HG03469 (cell line): ENCODE measurements around the gene HECTD1.
"Not testable (repeated sequence)": the region's sequence is repeated elsewhere in the genome, so short reads cannot be mapped to it uniquely, and the experiment has no call there.

Source experiments
- ATAC-seq: cut with Tn5 transposase; IDR thresholded peaks from one replicate; pipeline ENCODE4 v1.9.1; 2021; ENCODE audit warnings: mild to moderate bottlenecking, moderate library complexity, moderate number of reproducible peaks; ENCODE audit not compliant: unreplicated experiment

Gene HECTD1

DNA sequence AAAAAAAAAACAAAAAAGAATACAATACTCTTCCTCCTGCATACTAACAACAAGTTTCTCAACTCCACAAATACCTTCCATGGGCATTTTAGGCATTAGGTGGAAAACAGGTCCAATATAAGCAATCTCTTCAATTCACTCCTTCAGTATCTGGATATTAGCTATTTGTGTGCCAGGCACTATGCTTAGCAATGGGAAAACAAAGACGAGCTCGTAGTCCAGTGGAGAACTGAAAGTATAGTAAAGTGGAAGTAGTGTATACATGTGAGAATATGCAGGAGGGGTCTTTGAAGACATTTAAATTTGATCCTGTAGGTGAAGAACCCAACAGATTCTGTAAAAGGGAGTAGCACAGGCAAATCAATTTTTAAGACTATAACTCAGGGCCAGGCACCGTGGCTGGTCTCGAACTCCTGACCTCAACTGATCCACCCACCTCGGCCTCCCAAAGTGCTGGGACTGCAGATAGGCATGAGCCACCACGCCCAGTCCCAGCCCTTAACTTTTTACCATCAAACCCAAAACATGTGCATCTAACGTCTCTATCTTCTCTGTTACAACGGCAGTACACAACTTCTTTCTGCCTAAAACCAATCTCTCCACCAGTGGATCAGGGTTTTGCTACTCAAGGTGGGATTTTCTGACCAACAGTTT, 10.6 kb downstream of the HECTD1 start:
- no peak for ATAC-seq

DNA sequence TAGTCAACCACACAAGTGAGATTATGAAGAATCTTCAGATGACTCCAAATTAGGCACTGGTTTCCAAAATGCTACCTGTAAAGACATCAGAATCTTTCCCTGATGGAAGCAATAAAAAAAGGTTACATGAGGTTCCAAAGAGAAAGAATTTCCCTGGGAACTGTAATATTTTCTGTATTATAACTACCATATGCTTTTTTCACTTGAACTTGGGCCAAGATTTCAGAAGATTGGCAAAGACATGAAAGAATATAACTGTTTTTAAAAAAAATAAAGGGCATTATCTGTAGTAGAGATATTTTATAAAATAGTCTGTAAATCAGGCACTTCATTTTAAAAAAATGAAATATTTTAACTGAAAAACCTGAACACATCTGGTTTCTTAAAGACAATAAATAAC, 12.9 kb downstream of the HECTD1 start:
- no peak for ATAC-seq

GRCh38 chr14:31194095-31194494, 13.5 kb downstream of the HECTD1 start:
- ATAC-seq: no peak

DNA sequence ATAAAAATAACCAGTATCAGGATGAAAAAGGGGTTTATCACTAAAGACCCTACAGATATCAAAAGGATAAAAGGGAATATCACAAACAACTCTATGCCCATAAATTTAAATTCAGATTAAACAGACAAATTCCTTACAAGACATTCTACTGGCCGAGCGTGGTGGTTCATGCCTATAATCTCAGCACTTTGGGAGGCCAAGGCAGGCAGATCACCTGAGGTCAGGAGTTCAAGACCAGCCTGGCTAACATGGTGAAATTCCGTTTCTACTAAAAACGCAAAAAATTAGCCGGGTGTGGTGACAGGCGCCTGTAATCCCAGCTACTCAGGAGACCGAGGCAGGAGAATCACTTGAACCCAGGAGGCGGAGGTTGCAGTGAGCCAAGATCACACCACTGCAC, 15.0 kb downstream of the HECTD1 start:
- not testable (repeated sequence) for ATAC-seq

GRCh38 chr14:31190717-31191263, 16.8 kb downstream of the HECTD1 start:
- ATAC-seq: no peak

GRCh38 chr14:31190219-31190603, 17.4 kb downstream of the HECTD1 start:
- no peak for ATAC-seq

DNA sequence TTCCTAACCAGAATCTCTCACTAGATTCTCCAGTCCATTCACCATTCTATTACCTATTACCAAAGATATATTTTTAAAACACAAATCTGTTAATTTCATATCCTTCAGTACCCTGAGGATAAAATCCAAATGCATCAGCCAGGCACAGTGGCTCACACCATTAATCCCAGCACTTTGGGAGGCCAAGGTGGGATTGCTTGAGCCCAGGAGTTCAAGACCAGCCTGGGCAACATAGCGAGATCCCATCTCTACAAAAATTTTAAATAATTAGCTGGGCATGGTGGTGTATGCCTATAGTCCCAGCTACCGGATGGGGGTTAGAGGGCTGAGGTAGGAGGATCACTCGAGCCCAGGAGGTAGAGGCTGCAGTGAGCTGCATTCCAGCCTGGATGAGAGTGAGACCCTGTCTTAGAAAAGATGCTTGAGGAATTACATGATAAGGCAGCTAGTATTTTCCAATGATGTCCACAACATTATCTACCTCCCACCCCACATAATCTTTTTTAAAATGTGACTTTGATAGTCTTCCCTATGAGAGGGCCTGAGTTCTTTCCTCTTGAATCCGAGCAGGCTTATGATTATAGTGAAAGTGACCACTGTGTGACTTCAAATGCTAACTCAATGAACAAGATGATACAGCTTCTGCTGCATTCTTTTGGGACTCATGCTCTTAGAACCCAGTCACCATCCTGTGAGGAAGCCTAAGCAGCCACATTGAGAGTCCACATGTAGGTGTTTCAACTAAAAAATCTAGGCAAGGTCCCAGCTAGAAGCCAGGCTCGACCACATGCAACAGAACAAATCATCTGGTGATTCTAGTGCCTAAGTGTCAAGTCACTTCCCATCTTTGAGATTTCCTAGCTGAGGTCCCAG, 18.0 kb downstream of the HECTD1 start:
- ATAC-seq: no peak

GRCh38 chr14:31188744-31189143, 18.8 kb downstream of the HECTD1 start:
- no peak for ATAC-seq

GRCh38 chr14:31182016-31182415, 25.6 kb downstream of the HECTD1 start:
- ATAC-seq: not testable (repeated sequence)

- ATAC-seq: no peak
Measured at GRCh38 chr14:31181271-31181670, 26.3 kb downstream of the HECTD1 start.

- ATAC-seq: no peak
Measured at GRCh38 chr14:31180299-31181051, 27.1 kb downstream of the HECTD1 start.

GRCh38 chr14:31174433-31174832, 33.2 kb downstream of the HECTD1 start:
- no peak for ATAC-seq

DNA sequence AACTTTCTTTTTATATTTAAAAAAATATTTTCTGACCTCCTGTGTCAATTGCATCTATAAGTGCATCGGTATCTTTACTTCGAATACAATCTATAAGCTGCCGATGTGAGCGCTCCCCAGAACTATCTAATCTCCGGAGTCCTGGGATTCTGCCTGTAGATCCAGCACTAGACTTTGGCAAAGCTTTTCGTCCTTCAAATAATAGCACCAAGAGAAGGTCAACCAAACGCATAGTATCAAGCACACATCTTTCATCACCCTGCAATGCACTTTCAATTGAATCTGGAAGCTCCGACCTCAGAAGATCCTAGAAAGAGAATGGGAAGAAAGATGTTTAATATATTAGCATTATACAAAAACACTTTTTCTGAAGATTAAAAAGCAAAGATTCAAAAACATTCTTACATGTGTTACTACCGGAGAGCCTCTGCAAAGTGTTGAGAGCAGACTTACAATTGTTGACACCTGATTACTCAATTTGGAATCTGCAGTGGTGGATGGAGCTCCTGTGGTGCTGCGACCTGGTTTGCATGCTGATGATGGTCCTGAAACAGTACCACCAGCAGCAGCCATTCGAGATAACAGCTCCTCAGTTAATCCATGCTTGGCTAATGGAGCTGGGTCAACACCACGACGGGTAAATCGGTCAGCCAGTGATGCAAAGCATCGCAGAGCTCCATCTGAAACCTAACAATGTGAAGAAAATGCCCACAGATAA, 34.3 kb downstream of the HECTD1 start:
- ATAC-seq: no peak

GRCh38 chr14:31172084-31172483, 35.5 kb downstream of the HECTD1 start:
- ATAC-seq: no peak

- no peak for ATAC-seq
Measured at GRCh38 chr14:31170411-31170810, 37.2 kb downstream of the HECTD1 start.

DNA sequence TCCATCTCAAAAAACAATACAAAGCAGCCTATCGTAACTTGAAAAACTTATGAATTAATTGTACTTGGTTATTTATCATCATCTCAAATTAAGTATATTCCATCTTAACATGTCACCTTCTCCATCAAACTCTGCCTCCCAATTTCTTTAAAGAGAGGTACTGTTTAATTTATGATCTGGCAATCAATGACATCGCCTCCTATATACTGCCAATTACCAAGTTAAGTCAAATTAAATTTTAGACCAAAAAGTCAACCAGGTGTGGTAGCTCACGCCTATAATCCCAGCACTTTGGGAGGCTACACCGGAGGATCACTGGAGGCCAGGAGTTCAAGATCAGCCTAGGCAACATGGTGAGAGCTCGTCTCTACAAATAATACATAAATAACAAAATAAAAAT, 37.7 kb downstream of the HECTD1 start:
- ATAC-seq: no peak

GRCh38 chr14:31167032-31167431, 40.6 kb downstream of the HECTD1 start:
- ATAC-seq: no peak

GRCh38 chr14:31166271-31166561, 41.4 kb downstream of the HECTD1 start:
- ATAC-seq: no peak

DNA sequence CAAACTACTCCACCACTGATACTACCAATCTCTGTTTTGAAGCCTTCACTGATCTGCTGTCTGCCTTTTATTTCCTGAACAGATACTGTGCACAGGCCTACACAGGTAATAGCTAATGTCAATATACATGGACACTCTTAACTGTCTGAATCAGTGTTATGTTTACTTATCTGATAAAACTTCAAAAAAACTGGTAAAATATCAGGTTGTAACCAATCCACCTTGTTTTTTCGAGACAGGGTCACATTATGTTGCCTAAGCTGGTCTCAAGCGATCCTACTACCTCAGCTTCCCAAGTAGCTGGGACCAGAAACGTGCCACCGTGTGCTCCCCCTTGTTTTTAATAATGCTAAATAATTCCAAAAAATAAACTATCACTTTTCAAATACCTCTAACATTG, 43.5 kb downstream of the HECTD1 start:
- ATAC-seq: no peak

DNA sequence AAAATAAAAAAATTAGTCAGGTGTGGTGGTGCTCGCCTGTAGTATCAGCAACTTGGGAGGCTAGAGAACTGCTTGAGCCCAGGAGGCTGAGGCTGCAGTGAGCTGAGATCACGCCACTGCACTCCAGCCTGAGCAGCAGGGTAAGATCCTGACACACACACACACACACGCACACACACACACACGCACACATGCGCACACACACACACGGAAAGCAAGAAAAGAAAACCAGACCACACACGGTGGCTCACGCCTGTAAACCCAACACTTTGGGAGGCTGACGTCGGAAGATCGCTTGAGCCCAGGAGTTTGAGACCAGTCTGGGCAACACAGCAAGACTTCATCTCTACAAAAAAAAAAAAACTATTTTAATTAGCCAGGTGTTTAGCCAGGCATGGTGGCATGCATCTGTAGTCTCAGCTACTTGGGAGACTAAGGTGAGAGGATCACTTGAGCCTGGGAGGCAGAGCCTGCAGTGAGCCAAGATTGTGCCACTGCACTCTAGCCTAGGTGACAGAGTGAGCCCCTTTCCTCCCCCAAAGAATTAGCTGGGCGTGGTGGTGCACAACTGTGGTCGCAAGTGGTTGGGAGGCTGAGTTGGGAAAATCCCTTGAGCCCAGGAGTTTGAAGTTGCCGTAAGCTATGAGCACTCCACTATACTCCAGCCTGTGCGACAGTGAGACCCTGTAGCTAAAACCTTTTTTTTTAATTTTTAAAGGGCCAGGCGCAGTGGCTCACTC, 44.5 kb downstream of the HECTD1 start:
- no peak for ATAC-seq
